Ovary (tissue), 9 donors: ENCODE data around the gene MIOS. TPM values are rescaled to one million over a fixed set of nuclear protein-coding genes. Genes with fewer than 3 reads are reported as not detected.

Experiments used
- DNase-seq, 5 donors: peaks; one replicate each; pipeline ENCODE4 v3.0.0-alpha.2; 2019 to 2020
- H3K27ac ChIP-seq, 2 donors: fragments of 200-600 bp; one replicate each; pipeline versions ENCODE4 v1.5.1 to v1.8.0; 2019 to 2022
- H3K27me3 ChIP-seq: fragments of 200-600 bp; one replicate; pipeline ENCODE4 v1.8.0; 2022
- H3K36me3 ChIP-seq: fragments of 200-600 bp; sonication (generic); one replicate; pipeline ENCODE4 v1.5.1; 2019
- H3K4me1 ChIP-seq: one replicate; pipeline ENCODE4 v1.8.1; 2013; ENCODE audit warnings: mild to moderate bottlenecking, moderate library complexity; ENCODE audit not compliant: insufficient read depth
- H3K4me3 ChIP-seq: fragments of 200-600 bp; sonication (generic); one replicate; pipeline ENCODE4 v1.5.1; 2017
- H3K9me3 ChIP-seq, 2 donors: fragments of 200-600 bp in 1 of 2; sonication (generic) in 1 of 2; one replicate each; pipeline versions ENCODE4 v1.5.1 to v1.8.1; 2013 to 2019; ENCODE audit warnings: mild to moderate bottlenecking in 1 of 2, moderate library complexity in 1 of 2
- CTCF ChIP-seq, 3 donors: fragments of 450-650 bp in 2 of 3; fragments of 200-600 bp in 1 of 3; IDR thresholded peaks; one replicate each; pipeline versions ENCODE4 v1.5.1 to v1.8.0; 2016 to 2022; ENCODE audit warnings: antibody characterized with exemption in 3 of 3, mild to moderate bottlenecking in 1 of 3
- EP300 ChIP-seq: sonication (generic); formaldehyde crosslinking; IDR thresholded peaks from one replicate; pipeline ENCODE4 v1.6.1; 2017; ENCODE audit warnings: antibody characterized with exemption
- POLR2A ChIP-seq: fragments of 450-650 bp; IDR thresholded peaks from one replicate; pipeline ENCODE4 v1.6.1; 2017; ENCODE audit warnings: antibody characterized with exemption, mild to moderate bottlenecking, moderate library complexity
- WGBS, 3 donors: extraction: QIAGEN DNeasy Blood & Tissue Kit in 1 of 3; methylation state at CpG; one replicate each; pipeline versions ENCODE4 v1.1.5 to v1.1.7; 2013 to 2017; 5-methylcytosine and 5-hydroxymethylcytosine counted together
- intact Hi-C, 4 donors: fragments of 100-400 bp; cut with DNase I; formaldehyde crosslinking; loops; one replicate each; pipeline versions ENCODE4 v1.11.0 to v1.15.1; 2022 to 2023
- polyA plus RNA-seq, 2 donors: library from polyadenylated mRNA; stranded (reverse); fragments of 200-250 nt in 1 of 2; fragments of 350-450 nt in 1 of 2; fragmentation: Illumina TruSeq in 1 of 2; extraction: RNeasy Lipid Tissue Mini Kit (QIAGEN cat#74804) in 1 of 2; gene quantifications; one replicate each; pipeline ENCODE4 v1.2.3, GENCODE V29; 2013 to 2014
- total RNA-seq, 7 donors: library from RNA; depleted of rRNA in 2 of 7; stranded (reverse); fragments of >200 nt in 2 of 7; fragmentation: NEBNext Ultra II Directional in 3 of 7; extraction: Animal tissue kit (Norgen Biotek cat#: 25700) in 3 of 7; gene quantifications; one replicate each; pipeline versions ENCODE4 v1.1.0 to v1.2.4, GENCODE V29; 2016 to 2023
- donor health status: DM: no; HTN: no; CAD: no; lungs with moderate emphysema.
- donor health status: DM: no; HTN: no; CAD: no.
- donor health status: Bipolar disorder and iron deficiency.
- donor health status: DM: yes; HTN: yes; CAD: no.
- donor health status: DM: no; HTN: no; CAD: no.
- donor health status: DM: yes; HTN: yes; CAD: no.

The MIOS gene
- total and polyA plus RNA-seq, 9 donors, result 11.2 to 49.2 (median 26.9) TPM

GRCh38 chr7:7576344-7576743 is 9.7 kb downstream of the MIOS start:
- no peaks in the 10 kb centered on the region for H3K4me1 ChIP-seq
- H3K9me3 ChIP-seq, result no peaks in the 10 kb centered on the region
- H3K27me3 ChIP-seq, result no peaks in the 10 kb centered on the region
- H3K4me3 ChIP-seq, result no peak overlapping the region
- DNase-seq, result no peak
- no peaks in the 10 kb centered on the region for H3K36me3 ChIP-seq
- 94 to 100% (median 98%) methylated on average over 1 of the region's 1 CpG for WGBS, 3 donors
- no peak overlapping the region for H3K27ac ChIP-seq
- TF ChIP-seq CTCF (IDR thresholded peaks at IDR 0.05), result no peak
- no peak for TF ChIP-seq POLR2A
- TF ChIP-seq EP300, result no peak
- intact Hi-C loops, result no loop called here

- Histone ChIP-seq H3K4me3 (no peak overlapping the region), H3K27me3 (no peaks in the 10 kb centered on the region), H3K9me3 (no peaks in the 10 kb centered on the region), H3K36me3 (no peaks in the 10 kb centered on the region), H3K4me1 (no peaks in the 10 kb centered on the region), H3K27ac (no peak overlapping the region)
- 83 to 91% (median 89%) methylated on average over 1 of the region's 1 CpG for WGBS, 3 donors
- DNase-seq, result no peak
- no peak for TF ChIP-seq POLR2A
- TF ChIP-seq CTCF (IDR thresholded peaks at IDR 0.05), result no peak
- no peak for TF ChIP-seq EP300
- intact Hi-C loops, result no loop called here
Observed at GRCh38 chr7:7577888-7578287, 11.2 kb downstream of the MIOS start.

- Histone ChIP-seq H3K27ac (no peak overlapping the region), H3K4me1 (no peaks in the 10 kb centered on the region), H3K4me3 (no peak overlapping the region), H3K27me3 (no peaks in the 10 kb centered on the region), H3K36me3 (no peaks in the 10 kb centered on the region), H3K9me3 (no peaks in the 10 kb centered on the region)
- DNase-seq, result no peak
- 95 to 96% (median 96%) methylated on average over 3 of the region's 3 CpGs for WGBS, 3 donors
- intact Hi-C loops, result no loop called here
- no peak for TF ChIP-seq POLR2A
Observed at GRCh38 chr7:7579638-7580037, 13.0 kb downstream of the MIOS start.

- 91 to 97% (median 93%) methylated on average over 10 of the region's 10 CpGs for WGBS, 3 donors
- no peak overlapping the region for H3K27ac ChIP-seq
- intact Hi-C loops, result no loop called here
- H3K36me3 ChIP-seq, result no peaks in the 10 kb centered on the region
- H3K27me3 ChIP-seq, result no peaks in the 10 kb centered on the region
- H3K9me3 ChIP-seq, result no peaks in the 10 kb centered on the region
- no peaks in the 10 kb centered on the region for H3K4me1 ChIP-seq
- no peak for DNase-seq
- no peak for TF ChIP-seq EP300
- no peak for TF ChIP-seq CTCF (IDR thresholded peaks at IDR 0.05)
- no peak for TF ChIP-seq POLR2A
- no peak overlapping the region for H3K4me3 ChIP-seq
Observed at GRCh38 chr7:7581531-7582179, 15.0 kb downstream of the MIOS start.

- intact Hi-C loops, result no loop called here
- no peak overlapping the region for H3K27ac ChIP-seq
- H3K36me3 ChIP-seq, result no peaks in the 10 kb centered on the region
- TF ChIP-seq EP300 (no peak), POLR2A (no peak), CTCF (IDR thresholded peaks at IDR 0.05) (no peak)
- no peaks in the 10 kb centered on the region for H3K27me3 ChIP-seq
- no peak for DNase-seq
- no peaks in the 10 kb centered on the region for H3K9me3 ChIP-seq
- WGBS, 3 donors, result 85 to 97% (median 95%) methylated on average over 1 of the region's 1 CpG
- no peak overlapping the region for H3K4me3 ChIP-seq
- no peaks in the 10 kb centered on the region for H3K4me1 ChIP-seq
Observed at GRCh38 chr7:7582596-7582995, 15.9 kb downstream of the MIOS start.
